Measurements from ENCODE around the gene TEN1.

GRCh38 chr17:75983501-75984181, 4.6 kb downstream of the TEN1 start:
- TF ChIP-seq SMC3 (IDR thresholded peaks at IDR 0.05; ENCODE audit: low read depth, low read length) (no peak), CTCF (conservative IDR thresholded peaks at IDR 0.05; ENCODE audit: low read depth, low read length) (no peak), BHLHE40 (IDR thresholded peaks at IDR 0.05; ENCODE audit: low read depth, low read length) (no peak), USF2 (IDR thresholded peaks at IDR 0.05; ENCODE audit: low read depth, low read length) (no peak), RAD21 (IDR thresholded peaks at IDR 0.05; ENCODE audit: low read length) (no peak), POLR2A (IDR thresholded peaks at IDR 0.05; ENCODE audit: low read depth, low read length) (no peak), CEBPB (IDR thresholded peaks at IDR 0.05; ENCODE audit: low read depth, low read length) (no peak), ELK1 (IDR thresholded peaks at IDR 0.05; ENCODE audit: borderline replicate concordance, low read depth, low read length) (no peak), NFE2L2 (IDR thresholded peaks at IDR 0.05; ENCODE audit: low read depth, low read length) (no peak), MAZ (IDR thresholded peaks at IDR 0.05; ENCODE audit: borderline replicate concordance, low read depth, low read length) (no peak), MXI1 (IDR thresholded peaks at IDR 0.05; ENCODE audit: borderline replicate concordance, low read depth, low read length) (no peak)
